Epithelial cell of esophagus (primary cell): ENCODE results near the gene CENPP.
"Not testable (repeated sequence)": the region's sequence is repeated elsewhere in the genome, so short reads cannot be mapped to it uniquely, and the experiment has no call there.

Experiments used
- DNase-seq: peaks from one replicate; pipeline ENCODE4 v3.0.0; 2010; ENCODE audit warnings: low read depth
- H3K4me3 ChIP-seq: 2 replicates; pipeline ENCODE4 v1.5.1; 2011; ENCODE audit warnings: mild to moderate bottlenecking, low read length, control low read depth
- TF ChIP-seq, protein P1 (sequence below): IDR thresholded peaks from 2 replicates; pipeline ENCODE4 v1.5.1; 2011; ENCODE audit warnings: low read depth, mild to moderate bottlenecking, low read length, control low read depth, inconsistent platforms; ENCODE audit not compliant: insufficient read depth; ENCODE audit errors: missing control alignments

The CENPP gene

GRCh38 chr9:92619601-92620300 is 294.0 kb downstream of the CENPP start:
- TF ChIP-seq, protein P1, sequence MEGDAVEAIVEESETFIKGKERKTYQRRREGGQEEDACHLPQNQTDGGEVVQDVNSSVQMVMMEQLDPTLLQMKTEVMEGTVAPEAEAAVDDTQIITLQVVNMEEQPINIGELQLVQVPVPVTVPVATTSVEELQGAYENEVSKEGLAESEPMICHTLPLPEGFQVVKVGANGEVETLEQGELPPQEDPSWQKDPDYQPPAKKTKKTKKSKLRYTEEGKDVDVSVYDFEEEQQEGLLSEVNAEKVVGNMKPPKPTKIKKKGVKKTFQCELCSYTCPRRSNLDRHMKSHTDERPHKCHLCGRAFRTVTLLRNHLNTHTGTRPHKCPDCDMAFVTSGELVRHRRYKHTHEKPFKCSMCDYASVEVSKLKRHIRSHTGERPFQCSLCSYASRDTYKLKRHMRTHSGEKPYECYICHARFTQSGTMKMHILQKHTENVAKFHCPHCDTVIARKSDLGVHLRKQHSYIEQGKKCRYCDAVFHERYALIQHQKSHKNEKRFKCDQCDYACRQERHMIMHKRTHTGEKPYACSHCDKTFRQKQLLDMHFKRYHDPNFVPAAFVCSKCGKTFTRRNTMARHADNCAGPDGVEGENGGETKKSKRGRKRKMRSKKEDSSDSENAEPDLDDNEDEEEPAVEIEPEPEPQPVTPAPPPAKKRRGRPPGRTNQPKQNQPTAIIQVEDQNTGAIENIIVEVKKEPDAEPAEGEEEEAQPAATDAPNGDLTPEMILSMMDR, result no peak
- no peak for DNase-seq
- H3K4me3 ChIP-seq, result no peak overlapping the region

- H3K4me3 ChIP-seq, result no peak overlapping the region
- TF ChIP-seq, protein P1, result no peak
- no peak for DNase-seq
Measured at GRCh38 chr9:92620845-92621244, 295.1 kb downstream of the CENPP start.

GRCh38 chr9:92623936-92624335 is 298.2 kb downstream of the CENPP start:
- H3K4me3 ChIP-seq, DNase-seq: not testable (repeated sequence)

- TF ChIP-seq, protein P1, result no peak
- no peak overlapping the region for H3K4me3 ChIP-seq
- no peak for DNase-seq
Measured at GRCh38 chr9:92626484-92626883, 300.7 kb downstream of the CENPP start.

DNA sequence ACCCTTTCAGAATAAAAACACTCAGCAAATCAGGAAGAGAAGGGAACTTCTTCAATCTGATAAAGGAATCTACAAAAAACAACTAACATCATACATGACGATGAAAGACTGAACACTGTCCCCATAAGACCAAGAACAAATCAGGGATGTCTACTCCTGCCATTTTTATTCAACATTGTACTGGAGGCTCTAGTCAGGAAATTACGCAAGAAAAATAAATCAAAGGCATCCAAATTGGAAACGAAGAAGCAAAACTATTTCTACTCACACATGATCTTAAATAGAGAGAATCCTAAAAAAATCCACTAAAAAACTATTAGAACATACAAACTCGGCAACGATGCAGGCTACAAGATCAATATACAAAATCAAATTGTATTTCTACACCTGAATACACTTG is 301.9 kb downstream of the CENPP start:
- DNase-seq, result no peak
- TF ChIP-seq, protein P1, result no peak
- H3K4me3 ChIP-seq, result no peak overlapping the region

GRCh38 chr9:92631452-92632343 is 305.9 kb downstream of the CENPP start:
- H3K4me3 ChIP-seq, result no peak overlapping the region
- no peak for DNase-seq
- TF ChIP-seq, protein P1, result no peak

- no peak overlapping the region for H3K4me3 ChIP-seq
- no peak for DNase-seq
- TF ChIP-seq, protein P1, result no peak
Measured at GRCh38 chr9:92632641-92633040, 306.9 kb downstream of the CENPP start.
